GM11168 (cell line): ENCODE results near the gene SFXN5.
"Not testable (repeated sequence)": the region's sequence is repeated elsewhere in the genome, so short reads cannot be mapped to it uniquely, and the experiment has no call there.

ENCODE experiments used
- in situ Hi-C: fragments of 300-500 bp; cut with MboI; formaldehyde crosslinking; loops from one replicate; pipeline ENCODE4 v1.12.0; 2022; ENCODE audit warnings: low sequenced_read_pairs; ENCODE audit not compliant: unreplicated experiment

Gene SFXN5

GRCh38 chr2:73071360-73072128, at the start of gene SFXN5:
Gene SFXN5 (minus strand): TSS chr2:73071712. CDS start chr2:73071705, 7 bp downstream.
- in situ Hi-C loops: no loop called here

- in situ Hi-C loops: not testable (repeated sequence)
Measured at GRCh38 chr2:73119611-73120239, 48.2 kb upstream of the SFXN5 start.

- in situ Hi-C loops: no loop called here
Measured at GRCh38 chr2:73117441-73117840, 45.9 kb upstream of the SFXN5 start.

- in situ Hi-C loops: no loop called here
Measured at GRCh38 chr2:73116182-73116960, 44.9 kb upstream of the SFXN5 start.

GRCh38 chr2:73114273-73114867, 42.9 kb upstream of the SFXN5 start:
- in situ Hi-C loops: no loop called here

GRCh38 chr2:73112913-73113854, 41.7 kb upstream of the SFXN5 start, which contains the start of gene RAB11FIP5:
Gene RAB11FIP5 (minus strand): TSS chr2:73112948. CDS start chr2:73112777, 171 bp downstream.
- in situ Hi-C loops: no loop called here

GRCh38 chr2:73112026-73112912, 40.8 kb upstream of the SFXN5 start:
- in situ Hi-C loops: no loop called here

GRCh38 chr2:73111073-73112025, 39.8 kb upstream of the SFXN5 start:
- in situ Hi-C loops: no loop called here

- in situ Hi-C loops: no loop called here
Measured at GRCh38 chr2:73110168-73111072, 38.9 kb upstream of the SFXN5 start.

- in situ Hi-C loops: no loop called here
Measured at GRCh38 chr2:73109431-73110167, 38.1 kb upstream of the SFXN5 start.

GRCh38 chr2:73107211-73107926, 35.9 kb upstream of the SFXN5 start:
- in situ Hi-C loops: no loop called here

GRCh38 chr2:73106791-73107190, 35.3 kb upstream of the SFXN5 start:
- in situ Hi-C loops: no loop called here

- in situ Hi-C loops: no loop called here
Measured at GRCh38 chr2:73105511-73105971, 34.0 kb upstream of the SFXN5 start.

GRCh38 chr2:73104933-73105332, 33.4 kb upstream of the SFXN5 start:
- in situ Hi-C loops: loop anchor here (5.0 kb wide), 1 partner anchor 72 kb away; no protein-coding TSS in a partner anchor

GRCh38 chr2:73103018-73103542, 31.6 kb upstream of the SFXN5 start:
- in situ Hi-C loops: loop anchor here (5.0 kb wide), 1 partner anchor 74 kb away; no protein-coding TSS in a partner anchor
